MCF 10A (cell line): ENCODE data around the gene TLK1. TPM values are rescaled to one million over a fixed set of nuclear protein-coding genes. Genes with fewer than 3 reads are reported as not detected.

ENCODE experiments used
- BruUV-seq: library from RNA; stranded (reverse); fragments of 400-500 nt; replicated peaks from 2 replicates; lab custom pipeline; 2021; lab: Mats Ljungman, UMichigan
- CTCF ChIA-PET: fragments of 300-600 bp; sonication (Branson Sonifier 250); formaldehyde crosslinking; extraction: SDS; loops from one replicate; lab custom pipeline; 2021; ENCODE audit warnings: antibody characterized with exemption, inconsistent platforms; lab: Yijun Ruan, JAX
- POLR2A ChIA-PET: fragments of 300-600, 350-650 bp; sonication (Branson Sonifier 250); formaldehyde crosslinking; extraction: SDS; loops from one replicate; lab custom pipeline; 2020; ENCODE audit warnings: antibody characterized with exemption, inconsistent platforms; lab: Yijun Ruan, JAX
- DNase-seq: peaks from one replicate; pipeline ENCODE4 v3.0.0-alpha.2; 2018; ENCODE audit not compliant: unreplicated experiment
- H3K27ac Mint-ChIP-seq: one replicate; pipeline ENCODE4 v1.8.0; 2022; ENCODE audit warnings: mild to moderate bottlenecking, low read depth, mixed read lengths; ENCODE audit not compliant: unreplicated experiment
- H3K27me3 Mint-ChIP-seq: one replicate; pipeline ENCODE4 v1.8.0; 2022; ENCODE audit warnings: mixed read lengths; ENCODE audit not compliant: insufficient read depth, unreplicated experiment
- H3K36me3 Mint-ChIP-seq: one replicate; pipeline ENCODE4 v1.8.0; 2022; ENCODE audit warnings: mild to moderate bottlenecking, moderate library complexity, mixed read lengths; ENCODE audit not compliant: insufficient read depth, unreplicated experiment
- H3K4me1 Mint-ChIP-seq: one replicate; pipeline ENCODE4 v1.8.0; 2022; ENCODE audit warnings: mixed read lengths; ENCODE audit not compliant: insufficient read depth, unreplicated experiment
- H3K4me3 Mint-ChIP-seq: one replicate; pipeline ENCODE4 v1.8.0; 2022; ENCODE audit warnings: mild to moderate bottlenecking, moderate library complexity, mixed read lengths; ENCODE audit not compliant: unreplicated experiment
- H3K9me3 Mint-ChIP-seq: one replicate; pipeline ENCODE4 v1.8.0; 2022; ENCODE audit warnings: mixed read lengths; ENCODE audit not compliant: unreplicated experiment
- CTCF ChIP-seq: fragments of 200-600 bp; IDR thresholded peaks from one replicate; pipeline ENCODE4 v1.8.0; 2022; ENCODE audit warnings: antibody characterized with exemption, mild to moderate bottlenecking; ENCODE audit not compliant: unreplicated experiment
- intact Hi-C: fragments of 100-400 bp; cut with micrococcal nuclease; formaldehyde crosslinking; loops from 2 replicates; pipeline ENCODE4 v1.14.1; 2022
- total RNA-seq: library from RNA; stranded (reverse); gene quantifications from 2 replicates; pipeline ENCODE4 v1.2.3, GENCODE V29; 2022

The TLK1 gene
- total RNA-seq, 1 experiment from 2014 or later: 60.6 TPM

DNA sequence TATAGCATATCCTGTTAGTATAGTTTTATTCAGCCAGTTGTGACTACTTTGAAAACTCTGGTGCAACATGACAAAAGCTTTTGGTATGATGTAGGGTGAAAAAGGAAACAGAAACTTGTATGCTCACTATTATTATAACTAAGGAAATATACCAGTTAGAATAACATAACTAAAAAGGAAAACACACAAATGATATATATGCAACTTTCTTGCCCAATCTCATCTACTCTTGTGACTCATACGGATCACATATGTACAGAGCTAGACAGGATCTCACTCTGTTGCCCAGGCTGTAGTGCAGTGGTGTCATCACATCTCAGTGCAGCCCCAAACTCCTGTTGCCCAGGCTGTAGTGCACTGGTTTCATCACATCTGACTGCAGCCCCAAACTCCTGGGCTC, 12.4 kb upstream of the TLK1 start:
- Mint-ChIP-seq H3K27ac (no peak overlapping the region), H3K36me3 (no peaks in the 10 kb centered on the region), H3K4me3 (no peak overlapping the region), H3K27me3 (no peaks in the 10 kb centered on the region), H3K4me1 (peaks cover 7% of the 10 kb centered on the region), H3K9me3 (no peaks in the 10 kb centered on the region)
- TF ChIP-seq CTCF: no peak
- CTCF ChIA-PET: no interaction called here
- BruUV-seq: no TSS peak
- DNase-seq: peak; percentile 28
- POLR2A ChIA-PET: interaction anchor here (0.5 kb wide), 1 partner anchor 351 kb away, joined by 3 read pairs; no protein-coding TSS in a partner anchor
- intact Hi-C loops: no loop called here

DNA sequence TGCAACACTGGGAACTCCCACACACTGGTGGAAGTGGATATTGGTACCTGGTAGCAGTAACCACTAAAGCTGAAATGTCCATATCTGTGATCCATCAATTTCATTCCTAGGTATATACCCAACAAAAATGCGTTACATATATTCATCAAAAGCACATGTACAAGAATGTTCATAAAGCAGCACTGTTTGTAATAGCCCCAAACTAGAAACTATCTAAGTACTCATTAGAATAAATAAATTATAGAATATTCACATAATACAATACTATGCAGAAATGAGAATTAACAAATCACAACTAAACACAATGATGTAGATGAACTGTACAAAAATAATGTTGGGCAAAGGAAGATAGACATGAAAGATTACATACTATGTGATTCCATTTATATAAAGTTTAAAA, 11.1 kb upstream of the TLK1 start:
- H3K9me3 Mint-ChIP-seq: no peaks in the 10 kb centered on the region
- no TSS peak for BruUV-seq

DNA sequence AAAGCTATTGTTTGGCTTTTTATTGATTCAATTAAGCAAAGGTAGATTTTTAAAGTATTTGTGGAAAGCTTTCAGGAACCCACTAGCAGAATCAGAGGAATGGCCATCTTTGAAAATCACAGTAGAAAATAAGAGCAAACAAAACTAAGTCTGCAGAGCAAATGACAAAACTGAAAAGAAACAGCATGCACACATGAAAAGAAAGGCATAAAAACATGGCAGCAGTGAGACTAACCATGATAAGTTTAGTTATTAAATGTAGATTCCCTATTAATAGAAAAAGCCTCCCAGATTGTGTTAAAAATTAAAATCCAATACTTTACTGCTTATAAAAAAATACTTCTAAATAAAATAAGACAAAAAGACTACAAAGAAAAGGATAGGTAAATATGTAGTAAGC, 9.1 kb upstream of the TLK1 start:
- peaks cover 7% of the 10 kb centered on the region for H3K4me1 Mint-ChIP-seq
- H3K4me3 Mint-ChIP-seq: no peak overlapping the region
- H3K9me3 Mint-ChIP-seq: no peaks in the 10 kb centered on the region
- no peak overlapping the region for H3K27ac Mint-ChIP-seq
- DNase-seq: no peak
- intact Hi-C loops: no loop called here
- no peak for TF ChIP-seq CTCF
- no TSS peak for BruUV-seq
- no peaks in the 10 kb centered on the region for H3K36me3 Mint-ChIP-seq
- ChIA-PET POLR2A (interaction anchor here (0.9 kb wide), 1 partner anchor 9 kb away, joined by 4 read pairs; no protein-coding TSS in a partner anchor), CTCF (no interaction called here)
- no peaks in the 10 kb centered on the region for H3K27me3 Mint-ChIP-seq

More for the DNA sequence above, 11.1 kb upstream of the TLK1 start:
- POLR2A ChIA-PET: no interaction called here
- H3K4me3 Mint-ChIP-seq: no peak overlapping the region
- intact Hi-C loops: no loop called here
- H3K36me3 Mint-ChIP-seq: no peaks in the 10 kb centered on the region
- CTCF ChIA-PET: no interaction called here
- DNase-seq: no peak
- peaks cover 7% of the 10 kb centered on the region for H3K4me1 Mint-ChIP-seq
- TF ChIP-seq CTCF: no peak
- no peak overlapping the region for H3K27ac Mint-ChIP-seq
- H3K27me3 Mint-ChIP-seq: no peaks in the 10 kb centered on the region

GRCh38 chr2:171169333-171169732, 8.6 kb upstream of the TLK1 start:
- CTCF ChIA-PET: no interaction called here
- H3K9me3 Mint-ChIP-seq: no peaks in the 10 kb centered on the region
- H3K4me1 Mint-ChIP-seq: peaks cover 5% of the 10 kb centered on the region
- POLR2A ChIA-PET: no interaction called here
- no TSS peak for BruUV-seq
- no peak for DNase-seq
- no peaks in the 10 kb centered on the region for H3K27me3 Mint-ChIP-seq
- intact Hi-C loops: no loop called here
- H3K36me3 Mint-ChIP-seq: no peaks in the 10 kb centered on the region
- H3K27ac Mint-ChIP-seq: no peak overlapping the region
- no peak for TF ChIP-seq CTCF
- H3K4me3 Mint-ChIP-seq: no peak overlapping the region
